WTC11 (cell line): ENCODE data around the gene TMF1. TPM values are rescaled to one million over a fixed set of nuclear protein-coding genes. Genes with fewer than 3 reads are reported as not detected.

ENCODE experiments used
- ATAC-seq: fragments of 200-7000 bp; cut with Tn5 transposase; 2 replicates; pipeline ENCODE4 v1.10.0; 2021; ENCODE audit warnings: mild to moderate bottlenecking, moderate library complexity
- CTCF ChIA-PET: fragments of 300-600 bp; sonication (Branson Sonifier 250); formaldehyde crosslinking; loops from one replicate; lab custom pipeline; 2021; ENCODE audit warnings: antibody characterized with exemption; lab: Charles Lee
- POLR2A ChIA-PET: fragments of 350-600 bp; sonication (Branson Sonifier 250); formaldehyde crosslinking; loops from one replicate; lab custom pipeline; 2021; ENCODE audit warnings: antibody characterized with exemption; lab: Charles Lee
- DNase-seq: peaks from one replicate; pipeline ENCODE4 v3.0.0; 2021; ENCODE audit warnings: low spot score
- H3K27ac Mint-ChIP-seq: 2 replicates; pipeline ENCODE4 v1.8.0; 2021; ENCODE audit warnings: mixed read lengths
- H3K27me3 Mint-ChIP-seq: 2 replicates; pipeline ENCODE4 v1.8.0; 2021; ENCODE audit warnings: low read depth, mild to moderate bottlenecking, moderate library complexity, mixed read lengths
- H3K36me3 Mint-ChIP-seq: 2 replicates; pipeline ENCODE4 v1.8.0; 2021; ENCODE audit warnings: mixed read lengths
- H3K4me1 Mint-ChIP-seq: 2 replicates; pipeline ENCODE4 v1.8.0; 2022; ENCODE audit warnings: mixed read lengths
- H3K4me3 Mint-ChIP-seq: 2 replicates; pipeline ENCODE4 v1.8.0; 2021; ENCODE audit warnings: mild to moderate bottlenecking, moderate library complexity, mixed read lengths
- H3K9me3 Mint-ChIP-seq: 2 replicates; pipeline ENCODE4 v1.8.0; 2021; ENCODE audit warnings: mixed read lengths
- ATF1 ChIP-seq: sonication (generic); formaldehyde crosslinking; IDR thresholded peaks from 2 replicates; pipeline ENCODE4 v1.8.1; 2023; ENCODE audit warnings: mild to moderate bottlenecking, moderate library complexity, missing genetic modification reagents
- CREM ChIP-seq: sonication (generic); formaldehyde crosslinking; IDR thresholded peaks from 2 replicates; pipeline ENCODE4 v1.8.1; 2022; ENCODE audit warnings: mild to moderate bottlenecking, missing genetic modification reagents, moderate library complexity
- JUN ChIP-seq: sonication (generic); formaldehyde crosslinking; IDR thresholded peaks from 2 replicates; pipeline ENCODE4 v1.8.0; 2023; ENCODE audit warnings: mild to moderate bottlenecking, missing genetic modification reagents
- NFATC4 ChIP-seq: fragments of 250-450 bp; sonication (Bioruptor Pico); IDR thresholded peaks from 2 replicates; pipeline ENCODE4 v1.9.0; 2021; ENCODE audit warnings: mild to moderate bottlenecking
- NFYB ChIP-seq: sonication (generic); formaldehyde crosslinking; conservative IDR thresholded peaks from 2 replicates; pipeline ENCODE4 v1.8.0; 2022; ENCODE audit warnings: low read depth, missing genetic modification reagents
- TEAD1 ChIP-seq: sonication (generic); formaldehyde crosslinking; IDR thresholded peaks from 2 replicates; pipeline ENCODE4 v1.8.0; 2022; ENCODE audit warnings: mild to moderate bottlenecking, missing genetic modification reagents
- ZBTB21 ChIP-seq: sonication (generic); formaldehyde crosslinking; IDR thresholded peaks from 2 replicates; pipeline ENCODE4 v1.8.1; 2023; ENCODE audit warnings: mild to moderate bottlenecking, missing genetic modification reagents, borderline replicate concordance
- total RNA-seq: library from RNA; stranded (reverse); gene quantifications from 3 replicates; pipeline ENCODE4 v1.2.3, GENCODE V29; 2021
- TF ChIP-seq, protein P1 (sequence below): fragments of 250-450 bp; sonication (Bioruptor Pico); IDR thresholded peaks from 2 replicates; pipeline ENCODE4 v1.9.0; 2021; ENCODE audit warnings: mild to moderate bottlenecking
- TF ChIP-seq, protein P2 (sequence below): sonication (generic); formaldehyde crosslinking; IDR thresholded peaks from 2 replicates; pipeline ENCODE4 v1.8.0; 2022; ENCODE audit warnings: mild to moderate bottlenecking, missing genetic modification reagents
- TF ChIP-seq, protein P3 (sequence below): sonication (generic); formaldehyde crosslinking; IDR thresholded peaks from 2 replicates; pipeline ENCODE4 v1.8.0; 2023; ENCODE audit warnings: mild to moderate bottlenecking, missing genetic modification reagents
- TF ChIP-seq, protein P4 (sequence below): sonication (generic); formaldehyde crosslinking; IDR thresholded peaks from 2 replicates; pipeline ENCODE4 v1.8.1; 2023; ENCODE audit warnings: mild to moderate bottlenecking, missing genetic modification reagents
- TF ChIP-seq, protein P5 (sequence below): sonication (generic); formaldehyde crosslinking; IDR thresholded peaks from 2 replicates; pipeline ENCODE4 v1.8.1; 2022; ENCODE audit warnings: low read depth, missing genetic modification reagents, borderline replicate concordance
- TF ChIP-seq, protein P6 (sequence below): fragments of 250-450 bp; sonication (Bioruptor Pico); IDR thresholded peaks from 2 replicates; pipeline ENCODE4 v1.9.0; 2021; ENCODE audit warnings: mild to moderate bottlenecking
- TF ChIP-seq, protein P7 (sequence below): sonication (generic); formaldehyde crosslinking; IDR thresholded peaks from 2 replicates; pipeline ENCODE4 v1.8.1; 2023; ENCODE audit warnings: mild to moderate bottlenecking, missing genetic modification reagents, moderate library complexity

The TMF1 gene
- total RNA-seq, 1 experiment from 2014 or later: 23.9 TPM

DNA sequence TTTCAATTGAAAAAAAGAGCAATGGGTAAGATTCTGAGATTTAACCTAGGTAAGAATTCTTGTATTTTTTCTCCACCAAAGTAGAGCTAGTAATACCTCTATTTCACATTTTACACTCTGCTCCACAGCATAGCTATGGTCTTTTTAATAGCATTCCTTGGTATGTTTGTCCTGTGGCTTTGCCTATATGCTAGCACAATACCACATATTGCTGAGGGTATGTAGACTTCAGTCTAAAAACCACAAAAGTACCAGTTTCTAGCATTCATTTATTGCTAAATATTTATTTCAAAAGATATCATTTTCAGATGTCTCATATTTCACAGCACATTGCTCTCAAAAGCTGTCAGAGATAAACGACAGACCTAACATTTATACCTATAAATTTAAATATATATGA, 20.5 kb downstream of the TMF1 start:
- H3K27me3 Mint-ChIP-seq: no peaks in the 10 kb centered on the region
- ChIA-PET CTCF (no interaction called here), POLR2A (no interaction called here)
- no peak for ATAC-seq
- DNase-seq: no peak
- H3K4me3 Mint-ChIP-seq: no peak overlapping the region
- peaks cover 56% of the 10 kb centered on the region for H3K36me3 Mint-ChIP-seq
- no peak for TF ChIP-seq NFATC4 (CRISPR knock-in tag)
- H3K4me1 Mint-ChIP-seq: no peaks in the 10 kb centered on the region
- no peaks in the 10 kb centered on the region for H3K9me3 Mint-ChIP-seq
- H3K27ac Mint-ChIP-seq: no peak overlapping the region

DNA sequence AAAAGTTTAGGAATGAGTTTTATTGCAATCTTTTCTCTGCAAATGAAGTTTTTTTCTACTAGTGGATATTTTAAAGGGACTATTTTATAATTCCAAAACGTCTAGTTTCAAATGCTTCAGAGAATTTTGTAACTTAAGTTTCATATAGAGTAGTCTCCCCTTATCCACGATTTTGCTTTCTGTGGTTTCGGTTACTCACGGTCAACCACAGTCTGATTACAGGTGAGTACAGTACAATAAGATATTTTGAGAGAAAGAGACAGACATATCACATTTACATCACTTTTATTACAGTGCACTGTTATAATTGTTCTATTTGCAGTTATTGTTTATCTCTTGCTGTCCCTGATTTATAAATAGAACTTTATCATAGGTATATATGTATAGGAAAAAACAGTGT, 31.3 kb downstream of the TMF1 start:
- POLR2A ChIA-PET: interaction anchor here (0.6 kb wide), 1 partner anchor 18 kb away, joined by 4 read pairs; no protein-coding TSS in a partner anchor
- H3K9me3 Mint-ChIP-seq: no peaks in the 10 kb centered on the region; the same call in 1 of the 2 replicates
- TF ChIP-seq ATF1 (CRISPR knock-in tag): no peak
- TF ChIP-seq JUN (CRISPR knock-in tag): no peak
- TF ChIP-seq, protein P1, sequence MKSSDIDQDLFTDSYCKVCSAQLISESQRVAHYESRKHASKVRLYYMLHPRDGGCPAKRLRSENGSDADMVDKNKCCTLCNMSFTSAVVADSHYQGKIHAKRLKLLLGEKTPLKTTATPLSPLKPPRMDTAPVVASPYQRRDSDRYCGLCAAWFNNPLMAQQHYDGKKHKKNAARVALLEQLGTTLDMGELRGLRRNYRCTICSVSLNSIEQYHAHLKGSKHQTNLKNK (CRISPR knock-in tag): no peak
- TF ChIP-seq, protein P2, sequence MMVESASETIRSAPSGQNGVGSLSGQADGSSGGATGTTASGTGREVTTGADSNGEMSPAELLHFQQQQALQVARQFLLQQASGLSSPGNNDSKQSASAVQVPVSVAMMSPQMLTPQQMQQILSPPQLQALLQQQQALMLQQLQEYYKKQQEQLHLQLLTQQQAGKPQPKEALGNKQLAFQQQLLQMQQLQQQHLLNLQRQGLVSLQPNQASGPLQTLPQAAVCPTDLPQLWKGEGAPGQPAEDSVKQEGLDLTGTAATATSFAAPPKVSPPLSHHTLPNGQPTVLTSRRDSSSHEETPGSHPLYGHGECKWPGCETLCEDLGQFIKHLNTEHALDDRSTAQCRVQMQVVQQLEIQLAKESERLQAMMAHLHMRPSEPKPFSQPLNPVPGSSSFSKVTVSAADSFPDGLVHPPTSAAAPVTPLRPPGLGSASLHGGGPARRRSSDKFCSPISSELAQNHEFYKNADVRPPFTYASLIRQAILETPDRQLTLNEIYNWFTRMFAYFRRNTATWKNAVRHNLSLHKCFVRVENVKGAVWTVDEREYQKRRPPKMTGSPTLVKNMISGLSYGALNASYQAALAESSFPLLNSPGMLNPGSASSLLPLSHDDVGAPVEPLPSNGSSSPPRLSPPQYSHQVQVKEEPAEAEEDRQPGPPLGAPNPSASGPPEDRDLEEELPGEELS (CRISPR knock-in tag): no peak
- TF ChIP-seq, protein P3, sequence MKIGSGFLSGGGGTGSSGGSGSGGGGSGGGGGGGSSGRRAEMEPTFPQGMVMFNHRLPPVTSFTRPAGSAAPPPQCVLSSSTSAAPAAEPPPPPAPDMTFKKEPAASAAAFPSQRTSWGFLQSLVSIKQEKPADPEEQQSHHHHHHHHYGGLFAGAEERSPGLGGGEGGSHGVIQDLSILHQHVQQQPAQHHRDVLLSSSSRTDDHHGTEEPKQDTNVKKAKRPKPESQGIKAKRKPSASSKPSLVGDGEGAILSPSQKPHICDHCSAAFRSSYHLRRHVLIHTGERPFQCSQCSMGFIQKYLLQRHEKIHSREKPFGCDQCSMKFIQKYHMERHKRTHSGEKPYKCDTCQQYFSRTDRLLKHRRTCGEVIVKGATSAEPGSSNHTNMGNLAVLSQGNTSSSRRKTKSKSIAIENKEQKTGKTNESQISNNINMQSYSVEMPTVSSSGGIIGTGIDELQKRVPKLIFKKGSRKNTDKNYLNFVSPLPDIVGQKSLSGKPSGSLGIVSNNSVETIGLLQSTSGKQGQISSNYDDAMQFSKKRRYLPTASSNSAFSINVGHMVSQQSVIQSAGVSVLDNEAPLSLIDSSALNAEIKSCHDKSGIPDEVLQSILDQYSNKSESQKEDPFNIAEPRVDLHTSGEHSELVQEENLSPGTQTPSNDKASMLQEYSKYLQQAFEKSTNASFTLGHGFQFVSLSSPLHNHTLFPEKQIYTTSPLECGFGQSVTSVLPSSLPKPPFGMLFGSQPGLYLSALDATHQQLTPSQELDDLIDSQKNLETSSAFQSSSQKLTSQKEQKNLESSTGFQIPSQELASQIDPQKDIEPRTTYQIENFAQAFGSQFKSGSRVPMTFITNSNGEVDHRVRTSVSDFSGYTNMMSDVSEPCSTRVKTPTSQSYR (CRISPR knock-in tag): no peak
- no peak for TF ChIP-seq CREM (CRISPR knock-in tag)
- no peak for TF ChIP-seq ZBTB21 (CRISPR knock-in tag)
- TF ChIP-seq NFYB: no peak
- TF ChIP-seq, protein P4, sequence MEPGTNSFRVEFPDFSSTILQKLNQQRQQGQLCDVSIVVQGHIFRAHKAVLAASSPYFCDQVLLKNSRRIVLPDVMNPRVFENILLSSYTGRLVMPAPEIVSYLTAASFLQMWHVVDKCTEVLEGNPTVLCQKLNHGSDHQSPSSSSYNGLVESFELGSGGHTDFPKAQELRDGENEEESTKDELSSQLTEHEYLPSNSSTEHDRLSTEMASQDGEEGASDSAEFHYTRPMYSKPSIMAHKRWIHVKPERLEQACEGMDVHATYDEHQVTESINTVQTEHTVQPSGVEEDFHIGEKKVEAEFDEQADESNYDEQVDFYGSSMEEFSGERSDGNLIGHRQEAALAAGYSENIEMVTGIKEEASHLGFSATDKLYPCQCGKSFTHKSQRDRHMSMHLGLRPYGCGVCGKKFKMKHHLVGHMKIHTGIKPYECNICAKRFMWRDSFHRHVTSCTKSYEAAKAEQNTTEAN (CRISPR knock-in tag): no peak
- TF ChIP-seq, protein P5, sequence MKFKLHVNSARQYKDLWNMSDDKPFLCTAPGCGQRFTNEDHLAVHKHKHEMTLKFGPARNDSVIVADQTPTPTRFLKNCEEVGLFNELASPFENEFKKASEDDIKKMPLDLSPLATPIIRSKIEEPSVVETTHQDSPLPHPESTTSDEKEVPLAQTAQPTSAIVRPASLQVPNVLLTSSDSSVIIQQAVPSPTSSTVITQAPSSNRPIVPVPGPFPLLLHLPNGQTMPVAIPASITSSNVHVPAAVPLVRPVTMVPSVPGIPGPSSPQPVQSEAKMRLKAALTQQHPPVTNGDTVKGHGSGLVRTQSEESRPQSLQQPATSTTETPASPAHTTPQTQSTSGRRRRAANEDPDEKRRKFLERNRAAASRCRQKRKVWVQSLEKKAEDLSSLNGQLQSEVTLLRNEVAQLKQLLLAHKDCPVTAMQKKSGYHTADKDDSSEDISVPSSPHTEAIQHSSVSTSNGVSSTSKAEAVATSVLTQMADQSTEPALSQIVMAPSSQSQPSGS (CRISPR knock-in tag): no peak
- TF ChIP-seq TEAD1 (CRISPR knock-in tag): no peak
- TF ChIP-seq, protein P6, sequence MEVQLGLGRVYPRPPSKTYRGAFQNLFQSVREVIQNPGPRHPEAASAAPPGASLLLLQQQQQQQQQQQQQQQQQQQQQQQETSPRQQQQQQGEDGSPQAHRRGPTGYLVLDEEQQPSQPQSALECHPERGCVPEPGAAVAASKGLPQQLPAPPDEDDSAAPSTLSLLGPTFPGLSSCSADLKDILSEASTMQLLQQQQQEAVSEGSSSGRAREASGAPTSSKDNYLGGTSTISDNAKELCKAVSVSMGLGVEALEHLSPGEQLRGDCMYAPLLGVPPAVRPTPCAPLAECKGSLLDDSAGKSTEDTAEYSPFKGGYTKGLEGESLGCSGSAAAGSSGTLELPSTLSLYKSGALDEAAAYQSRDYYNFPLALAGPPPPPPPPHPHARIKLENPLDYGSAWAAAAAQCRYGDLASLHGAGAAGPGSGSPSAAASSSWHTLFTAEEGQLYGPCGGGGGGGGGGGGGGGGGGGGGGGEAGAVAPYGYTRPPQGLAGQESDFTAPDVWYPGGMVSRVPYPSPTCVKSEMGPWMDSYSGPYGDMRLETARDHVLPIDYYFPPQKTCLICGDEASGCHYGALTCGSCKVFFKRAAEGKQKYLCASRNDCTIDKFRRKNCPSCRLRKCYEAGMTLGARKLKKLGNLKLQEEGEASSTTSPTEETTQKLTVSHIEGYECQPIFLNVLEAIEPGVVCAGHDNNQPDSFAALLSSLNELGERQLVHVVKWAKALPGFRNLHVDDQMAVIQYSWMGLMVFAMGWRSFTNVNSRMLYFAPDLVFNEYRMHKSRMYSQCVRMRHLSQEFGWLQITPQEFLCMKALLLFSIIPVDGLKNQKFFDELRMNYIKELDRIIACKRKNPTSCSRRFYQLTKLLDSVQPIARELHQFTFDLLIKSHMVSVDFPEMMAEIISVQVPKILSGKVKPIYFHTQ (CRISPR knock-in tag): no peak
- TF ChIP-seq, protein P7, sequence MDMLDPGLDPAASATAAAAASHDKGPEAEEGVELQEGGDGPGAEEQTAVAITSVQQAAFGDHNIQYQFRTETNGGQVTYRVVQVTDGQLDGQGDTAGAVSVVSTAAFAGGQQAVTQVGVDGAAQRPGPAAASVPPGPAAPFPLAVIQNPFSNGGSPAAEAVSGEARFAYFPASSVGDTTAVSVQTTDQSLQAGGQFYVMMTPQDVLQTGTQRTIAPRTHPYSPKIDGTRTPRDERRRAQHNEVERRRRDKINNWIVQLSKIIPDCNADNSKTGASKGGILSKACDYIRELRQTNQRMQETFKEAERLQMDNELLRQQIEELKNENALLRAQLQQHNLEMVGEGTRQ (CRISPR knock-in tag): no peak
- TF ChIP-seq, all 79 proteins: peak for 0
- Mint-ChIP-seq H3K27ac (no peak overlapping the region), H3K27me3 (no peaks in the 10 kb centered on the region), H3K36me3 (peaks cover 15% of the 10 kb centered on the region), H3K4me1 (peaks cover 9% of the 10 kb centered on the region), H3K4me3 (no peak overlapping the region)
- no peak for ATAC-seq
- DNase-seq: no peak
- CTCF ChIA-PET: no interaction called here
